AG10803 (cell line): Measurements from ENCODE around the gene VTA1.

Experiments used
- DNase-seq: peaks from one replicate; pipeline ENCODE4 v3.0.0; 2010; ENCODE audit warnings: low read depth
- H3K4me3 ChIP-seq: 2 replicates; pipeline ENCODE4 v1.5.1; 2011; ENCODE audit warnings: mild to moderate bottlenecking, low read length, control low read depth
- TF ChIP-seq, protein P1 (sequence below): conservative IDR thresholded peaks from 2 replicates; pipeline ENCODE4 v1.5.1; 2011; ENCODE audit warnings: mild to moderate bottlenecking, low read length, control low read depth, inconsistent platforms

The VTA1 gene

DNA sequence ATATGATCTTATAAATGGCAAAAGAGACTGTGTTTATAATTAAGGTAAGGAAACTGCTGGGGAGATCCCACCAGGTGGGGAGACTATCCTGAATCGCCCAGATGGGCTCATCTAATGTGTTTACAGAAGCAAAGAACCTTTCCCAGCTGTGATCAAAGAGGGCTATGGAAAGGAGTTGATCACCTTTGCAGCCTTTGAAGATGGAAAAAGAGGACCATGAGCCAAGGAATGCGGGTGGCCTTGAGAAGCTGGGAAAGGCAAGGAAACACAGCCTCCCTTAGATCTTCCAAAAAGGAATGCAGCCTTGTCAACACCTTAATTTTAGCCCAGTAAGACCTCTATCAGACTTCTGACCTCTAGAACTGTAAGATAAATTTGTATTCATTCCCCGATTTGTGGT, 88.2 kb downstream of the VTA1 start:
- TF ChIP-seq, protein P1, sequence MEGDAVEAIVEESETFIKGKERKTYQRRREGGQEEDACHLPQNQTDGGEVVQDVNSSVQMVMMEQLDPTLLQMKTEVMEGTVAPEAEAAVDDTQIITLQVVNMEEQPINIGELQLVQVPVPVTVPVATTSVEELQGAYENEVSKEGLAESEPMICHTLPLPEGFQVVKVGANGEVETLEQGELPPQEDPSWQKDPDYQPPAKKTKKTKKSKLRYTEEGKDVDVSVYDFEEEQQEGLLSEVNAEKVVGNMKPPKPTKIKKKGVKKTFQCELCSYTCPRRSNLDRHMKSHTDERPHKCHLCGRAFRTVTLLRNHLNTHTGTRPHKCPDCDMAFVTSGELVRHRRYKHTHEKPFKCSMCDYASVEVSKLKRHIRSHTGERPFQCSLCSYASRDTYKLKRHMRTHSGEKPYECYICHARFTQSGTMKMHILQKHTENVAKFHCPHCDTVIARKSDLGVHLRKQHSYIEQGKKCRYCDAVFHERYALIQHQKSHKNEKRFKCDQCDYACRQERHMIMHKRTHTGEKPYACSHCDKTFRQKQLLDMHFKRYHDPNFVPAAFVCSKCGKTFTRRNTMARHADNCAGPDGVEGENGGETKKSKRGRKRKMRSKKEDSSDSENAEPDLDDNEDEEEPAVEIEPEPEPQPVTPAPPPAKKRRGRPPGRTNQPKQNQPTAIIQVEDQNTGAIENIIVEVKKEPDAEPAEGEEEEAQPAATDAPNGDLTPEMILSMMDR, result no peak
- no peak overlapping the region for H3K4me3 ChIP-seq
- no peak for DNase-seq

DNA sequence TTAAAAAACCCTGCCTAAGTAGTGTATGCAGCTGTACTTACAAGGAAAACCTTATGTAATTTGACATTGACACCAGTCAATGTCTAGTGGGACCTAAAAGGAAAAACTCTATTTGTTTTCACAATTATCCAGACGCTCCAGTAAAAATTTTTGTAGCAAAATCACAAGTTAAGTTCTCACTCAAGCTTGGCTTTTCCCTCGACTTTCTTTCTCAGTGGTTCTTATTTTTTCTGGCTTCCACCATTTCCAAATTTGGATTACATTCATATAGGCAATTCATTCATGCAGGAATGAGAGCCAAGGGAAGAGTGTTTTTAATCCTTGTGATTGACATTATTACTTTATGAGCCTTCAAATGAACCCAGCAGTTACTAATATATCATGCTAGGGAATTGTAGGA, 88.7 kb downstream of the VTA1 start:
- TF ChIP-seq, protein P1, result no peak
- DNase-seq, result no peak
- H3K4me3 ChIP-seq, result no peak overlapping the region

DNA sequence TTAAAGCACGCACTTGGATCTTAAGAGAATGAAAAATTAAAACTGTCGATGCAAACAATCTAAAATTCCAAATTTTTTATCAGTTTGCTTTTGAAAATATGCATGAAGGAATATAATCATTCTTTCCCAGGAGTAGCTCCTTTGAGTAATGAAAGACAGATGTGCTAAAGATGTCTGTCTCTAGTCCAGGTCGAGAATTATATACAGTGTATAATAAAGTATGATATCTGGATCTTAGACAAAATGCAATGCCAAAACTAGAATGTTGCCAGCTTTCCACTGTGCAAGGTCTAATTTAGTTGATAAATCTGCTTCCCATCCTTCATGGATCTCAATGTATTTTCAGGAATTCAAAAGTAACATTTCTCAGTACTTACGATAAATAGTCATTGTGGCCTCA, 89.6 kb downstream of the VTA1 start:
- TF ChIP-seq, protein P1, result no peak
- peak; percentile 57 for DNase-seq
- H3K4me3 ChIP-seq, result no peak overlapping the region

DNA sequence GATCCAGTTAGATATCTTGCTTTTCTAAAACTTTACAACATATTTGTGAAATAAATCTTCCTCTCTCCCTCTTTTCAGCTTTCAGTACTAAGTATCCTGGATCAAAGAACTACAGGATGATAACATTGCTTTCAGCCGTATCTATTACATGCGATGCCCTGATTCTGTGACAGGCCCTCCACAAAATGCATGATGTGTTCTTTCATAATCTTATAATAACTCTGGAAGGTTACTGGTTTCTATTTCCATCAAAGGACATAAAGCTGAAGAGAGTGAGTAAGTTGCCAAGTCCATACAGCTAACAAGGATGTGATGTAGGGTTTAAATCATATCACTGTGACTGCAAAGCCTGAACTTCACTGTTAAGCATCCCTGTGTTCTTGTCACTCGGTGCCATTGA, 91.8 kb downstream of the VTA1 start:
- no peak overlapping the region for H3K4me3 ChIP-seq
- DNase-seq, result no peak
- TF ChIP-seq, protein P1, result no peak

DNA sequence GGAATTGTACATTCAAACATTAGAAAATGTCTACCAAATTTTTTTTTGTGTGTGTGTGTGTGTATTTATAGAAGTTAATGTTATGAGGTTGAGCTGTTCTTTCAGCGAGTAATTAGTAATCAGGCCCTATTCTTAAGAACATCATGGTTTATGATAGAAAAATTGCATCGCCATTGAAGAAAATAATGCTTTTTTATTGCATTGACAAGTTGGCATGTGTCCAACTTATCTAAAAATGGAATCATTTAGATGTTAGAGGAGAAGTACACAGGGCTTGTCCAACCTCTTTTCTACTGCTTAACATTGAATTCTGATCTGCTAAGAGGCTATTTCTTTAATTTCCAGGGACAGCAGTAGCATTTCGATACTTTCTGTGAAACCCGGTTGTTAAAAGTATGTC, 93.1 kb downstream of the VTA1 start:
- H3K4me3 ChIP-seq, result no peak overlapping the region
- DNase-seq, result no peak
- TF ChIP-seq, protein P1, result no peak

DNA sequence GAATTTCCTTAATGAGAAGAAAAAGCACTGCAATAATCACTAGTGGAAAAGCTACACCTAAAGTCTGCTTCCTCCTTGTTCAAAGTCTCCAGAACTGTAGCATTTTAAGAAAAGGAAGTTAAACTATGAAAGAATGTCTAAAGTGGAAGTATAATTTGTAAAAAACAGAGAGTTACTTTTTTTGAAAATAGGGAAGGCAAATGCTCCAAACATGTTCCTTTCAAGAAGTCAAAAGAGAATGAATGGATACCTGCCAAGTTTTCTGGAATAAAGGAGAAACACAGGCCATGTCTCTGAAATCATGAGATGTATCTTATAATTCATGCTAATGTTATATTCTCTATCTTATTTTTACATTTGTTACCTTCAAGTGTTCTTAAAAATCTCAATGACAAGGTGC, 94.0 kb downstream of the VTA1 start:
- DNase-seq, result no peak
- H3K4me3 ChIP-seq, result no peak overlapping the region
- TF ChIP-seq, protein P1, result no peak

DNA sequence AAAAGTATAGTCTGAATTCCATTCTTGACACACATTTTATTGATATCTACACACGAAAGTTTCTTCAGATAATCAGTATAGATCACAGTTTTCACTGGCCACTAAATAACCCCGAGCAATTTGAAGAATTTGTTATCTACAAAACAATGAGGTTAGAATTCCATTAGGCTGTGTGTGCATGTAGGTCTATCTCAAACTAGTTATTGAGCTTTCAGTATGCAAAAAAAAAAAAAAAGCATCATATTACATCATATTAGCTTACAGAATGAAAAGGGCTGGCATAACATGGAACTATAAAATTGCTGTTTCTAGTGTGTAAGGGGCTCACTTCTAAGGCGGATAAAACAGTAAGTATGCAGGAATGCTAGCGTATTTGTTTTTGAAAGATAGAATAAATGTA, 95.2 kb downstream of the VTA1 start:
- TF ChIP-seq, protein P1, result no peak
- no peak overlapping the region for H3K4me3 ChIP-seq
- DNase-seq, result peak; percentile 44
